HFF-Myc (cell line): ENCODE data around the gene TM2D3.
"Not testable (repeated sequence)": the region's sequence is repeated elsewhere in the genome, so short reads cannot be mapped to it uniquely, and the experiment has no call there.

Experiments
- DNase-seq: peaks from one replicate; pipeline ENCODE4 v3.0.0-alpha.2; 2011; ENCODE audit warnings: low read depth; ENCODE audit errors: extremely low read depth
- H3K4me3 ChIP-seq: replicated peaks from 2 replicates; pipeline ENCODE4 v1.5.1; 2011; ENCODE audit warnings: low read depth, mild to moderate bottlenecking, control low read depth, low read length
- CTCF ChIP-seq: IDR thresholded peaks from 2 replicates; pipeline ENCODE4 v1.5.1; 2012; ENCODE audit warnings: mild to moderate bottlenecking, low read depth, low read length, control low read depth; ENCODE audit errors: missing control alignments

TM2D3 gene

GRCh38 chr15:101633356-101633755, 18.8 kb downstream of the TM2D3 start:
- DNase-seq, result no peak
- no peak overlapping the region for H3K4me3 ChIP-seq
- TF ChIP-seq CTCF, result no peak

- not testable (repeated sequence) for H3K4me3 ChIP-seq, DNase-seq
Measured at GRCh38 chr15:101626729-101627128, 25.5 kb downstream of the TM2D3 start.

GRCh38 chr15:101625980-101626379, 26.2 kb downstream of the TM2D3 start:
- TF ChIP-seq CTCF, result no peak
- DNase-seq, result no peak
- H3K4me3 ChIP-seq, result no peak overlapping the region

- no peak for TF ChIP-seq CTCF
- no peak overlapping the region for H3K4me3 ChIP-seq
Measured at GRCh38 chr15:101625184-101625583, 27.0 kb downstream of the TM2D3 start.

GRCh38 chr15:101623367-101624304, 28.5 kb downstream of the TM2D3 start:
- TF ChIP-seq CTCF, result no peak
- H3K4me3 ChIP-seq, result no peak overlapping the region
- no peak for DNase-seq

More at GRCh38 chr15:101625184-101625583, 27.0 kb downstream of the TM2D3 start:
- DNase-seq, result no peak

- no peak for DNase-seq
- TF ChIP-seq CTCF, result no peak
- H3K4me3 ChIP-seq, result no peak overlapping the region
Measured at GRCh38 chr15:101621961-101622360, 30.2 kb downstream of the TM2D3 start.

- H3K4me3 ChIP-seq, result no peak overlapping the region
- no peak for DNase-seq
- TF ChIP-seq CTCF, result no peak
Measured at GRCh38 chr15:101620671-101621070, 31.5 kb downstream of the TM2D3 start.
